Measurements from ENCODE around the gene TTC39C.

TTC39C gene

DNA sequence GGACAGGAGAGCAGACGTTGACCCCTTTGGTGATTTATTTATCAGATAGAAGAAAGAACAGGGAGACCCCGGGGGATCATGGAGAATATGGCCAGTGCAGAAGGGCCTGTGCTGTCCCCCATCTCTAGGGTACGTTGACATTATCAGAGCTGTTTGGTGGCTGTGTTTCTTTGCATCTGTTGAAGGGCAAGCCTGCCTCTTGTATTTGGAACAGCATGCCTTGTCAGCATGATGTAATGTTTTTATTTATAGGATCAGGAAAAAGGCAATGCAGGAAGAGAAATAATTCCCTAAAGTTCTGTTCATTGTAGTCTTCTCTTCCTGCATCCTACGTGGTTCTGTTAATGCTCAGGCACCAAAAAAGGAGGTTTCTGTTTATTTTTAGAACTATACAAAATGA, 74.5 kb downstream of the TTC39C start:
- DNase-seq (ENCODE audit: low spot score), result peak; percentile 24

DNA sequence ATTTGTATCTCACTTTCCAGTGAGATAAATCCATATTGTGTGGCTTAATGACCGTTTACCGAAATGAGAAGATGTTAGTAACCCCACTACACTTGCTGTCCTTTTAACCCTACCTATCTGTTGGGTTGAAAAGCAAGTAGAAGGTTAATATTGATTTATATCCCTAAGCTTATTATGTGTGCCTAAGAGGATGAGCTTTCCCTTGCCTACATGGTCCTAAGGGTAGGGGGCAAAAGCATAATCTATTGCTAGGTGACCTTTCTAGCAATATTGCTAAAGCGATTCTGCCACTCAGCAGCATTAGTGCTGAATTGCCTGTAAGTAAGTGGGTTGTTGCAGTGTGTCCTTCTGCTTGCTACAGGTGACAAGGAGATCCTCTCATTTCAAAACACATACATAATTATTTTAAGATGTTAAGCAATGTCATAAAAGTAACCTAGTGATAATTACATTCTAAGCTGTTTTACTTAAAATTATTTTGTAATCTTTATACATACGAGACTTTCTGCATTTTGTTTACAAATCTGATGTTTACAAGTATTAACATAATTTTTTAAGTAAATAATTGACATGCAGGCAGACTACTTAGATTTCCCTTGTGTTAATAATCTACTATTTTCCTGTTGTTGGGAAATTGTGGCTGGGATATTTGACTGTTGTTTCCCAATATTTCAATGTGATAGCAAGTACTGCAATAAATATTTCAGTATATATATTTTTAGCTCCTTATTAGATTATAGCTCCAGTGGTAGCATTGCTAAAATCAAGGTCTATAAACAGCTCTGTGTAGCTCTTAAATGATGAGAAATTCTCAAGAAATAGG, 75.2 kb downstream of the TTC39C start:
- DNase-seq (ENCODE audit: low spot score), result no peak

DNA sequence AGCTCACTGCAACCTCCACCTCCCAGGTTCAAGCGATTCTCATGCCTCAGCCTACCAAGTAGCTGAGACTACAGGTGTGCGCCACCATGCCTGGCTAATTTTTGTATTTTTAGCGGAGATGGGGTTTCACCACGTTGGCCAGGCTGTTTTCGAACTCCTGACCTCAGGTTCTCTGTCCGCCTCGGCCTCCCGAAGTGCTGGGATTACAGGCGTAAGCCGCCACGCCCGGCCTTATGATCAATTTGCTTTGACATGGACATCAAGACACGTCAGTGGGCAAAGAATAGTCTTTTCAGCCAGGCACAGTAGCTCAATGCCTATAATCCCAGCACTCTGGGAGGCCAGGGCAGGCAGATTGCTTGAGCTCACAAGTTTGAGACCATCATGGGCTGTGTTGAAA, 76.3 kb downstream of the TTC39C start:
- DNase-seq (ENCODE audit: low spot score), result no peak

DNA sequence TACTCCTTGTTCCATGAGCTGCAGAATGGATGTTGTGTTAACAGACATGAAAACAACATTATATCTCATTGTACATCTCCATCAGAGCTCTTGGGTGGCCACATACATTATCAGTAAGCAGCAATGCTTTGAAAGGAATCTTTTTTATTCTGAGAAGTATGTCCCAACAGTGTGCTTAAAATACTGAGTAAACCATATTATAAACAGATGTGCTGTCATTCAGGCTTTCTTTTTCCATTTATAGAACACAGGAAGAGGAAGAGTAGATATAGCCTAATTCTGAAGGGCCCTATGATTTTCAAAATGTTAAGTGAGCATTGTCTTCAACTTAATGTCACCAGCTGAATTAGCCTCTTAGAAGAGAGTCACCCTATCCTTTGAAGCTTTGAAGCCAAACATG, 80.0 kb downstream of the TTC39C start:
- DNase-seq (ENCODE audit: low spot score), result no peak

DNA sequence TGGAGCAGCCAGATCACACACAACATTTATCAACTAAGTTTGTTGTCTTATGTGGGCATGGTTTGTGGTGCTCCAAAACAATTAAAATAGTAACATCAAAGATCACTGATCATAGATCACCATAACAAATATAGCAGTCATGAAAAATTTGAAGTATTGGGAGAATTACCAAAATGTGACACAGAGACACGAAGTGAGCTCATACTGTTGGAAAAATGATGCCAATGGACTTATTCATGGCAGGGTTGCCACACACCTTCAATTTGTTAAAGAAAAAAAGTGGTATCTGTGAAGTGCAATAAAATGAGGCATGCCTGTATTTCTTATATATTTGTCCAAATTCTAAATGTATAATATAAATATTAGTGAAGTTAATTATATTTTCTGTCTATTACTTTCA, 81.4 kb downstream of the TTC39C start:
- DNase-seq (ENCODE audit: low spot score), result no peak

DNA sequence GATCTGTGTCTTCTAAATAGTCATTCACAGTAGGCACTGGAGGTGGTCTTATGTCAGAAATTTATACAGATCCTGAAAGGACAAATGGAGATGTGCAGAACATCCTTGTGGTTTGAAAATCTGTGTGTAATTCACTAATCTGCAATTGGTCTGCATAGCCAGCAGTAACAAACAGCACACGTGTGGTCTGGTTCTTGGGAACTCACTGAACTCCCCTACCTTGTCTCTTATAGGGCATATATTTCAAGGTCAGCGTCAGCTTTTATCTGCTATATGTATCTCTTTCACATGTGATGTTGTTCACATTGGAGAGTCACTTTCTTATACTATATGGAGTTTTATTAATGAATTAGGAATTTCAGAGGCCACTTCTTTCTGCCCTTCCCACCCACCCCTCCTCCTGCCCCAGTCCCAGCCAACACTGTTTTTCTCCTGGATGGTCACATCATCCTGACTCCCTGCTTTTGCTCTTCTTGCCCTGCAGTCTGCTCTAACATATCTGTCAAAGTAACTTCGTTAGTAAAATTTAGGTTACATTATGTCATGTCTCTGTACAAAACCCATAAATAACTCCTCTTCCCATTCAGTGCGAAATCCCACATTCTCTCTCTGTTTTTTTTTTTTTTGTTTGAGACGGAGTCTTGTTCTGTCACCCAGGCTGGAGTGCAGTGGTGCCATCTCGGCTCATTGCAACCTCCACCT, 88.9 kb downstream of the TTC39C start:
- no peak for DNase-seq (ENCODE audit: low spot score)

DNA sequence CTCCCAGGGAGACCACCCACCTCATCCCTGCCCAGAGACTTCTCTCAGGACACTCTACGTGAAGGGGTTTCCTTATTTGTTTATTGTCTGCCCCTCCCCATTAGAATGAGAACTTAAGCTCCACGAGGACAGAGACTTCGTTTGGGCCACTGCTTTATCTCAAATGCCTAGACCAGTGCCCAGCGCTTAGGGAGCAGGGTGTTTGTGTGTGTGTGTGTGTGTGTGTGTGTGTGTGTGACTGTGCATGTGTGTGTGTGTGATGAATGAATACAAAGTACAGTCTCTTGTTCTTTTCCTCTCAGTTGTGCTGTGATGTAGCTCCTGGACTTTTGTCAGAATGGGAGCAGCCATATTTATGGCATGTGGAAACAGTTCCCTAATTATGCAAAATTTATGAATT, 89.9 kb downstream of the TTC39C start:
- no peak for DNase-seq (ENCODE audit: low spot score)

DNA sequence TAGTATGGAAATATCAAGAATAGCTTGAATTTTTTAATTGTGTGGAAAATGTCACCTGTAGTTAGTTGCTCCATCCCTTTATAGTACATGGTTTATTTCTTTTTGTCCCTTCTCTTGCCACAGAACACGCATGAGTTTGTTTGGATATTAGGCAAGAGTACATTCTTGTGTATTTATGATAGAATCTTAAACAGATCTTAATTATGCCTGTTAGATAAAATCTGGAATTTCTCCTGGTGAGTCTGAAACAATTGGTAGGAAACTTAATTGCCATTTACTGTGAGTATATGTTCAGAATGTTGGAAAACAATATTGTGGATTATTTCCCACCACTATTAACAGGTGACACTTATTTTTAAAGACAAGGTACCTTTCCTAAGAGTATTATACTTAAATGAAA, 94.1 kb downstream of the TTC39C start:
- no peak for DNase-seq (ENCODE audit: low spot score)

DNA sequence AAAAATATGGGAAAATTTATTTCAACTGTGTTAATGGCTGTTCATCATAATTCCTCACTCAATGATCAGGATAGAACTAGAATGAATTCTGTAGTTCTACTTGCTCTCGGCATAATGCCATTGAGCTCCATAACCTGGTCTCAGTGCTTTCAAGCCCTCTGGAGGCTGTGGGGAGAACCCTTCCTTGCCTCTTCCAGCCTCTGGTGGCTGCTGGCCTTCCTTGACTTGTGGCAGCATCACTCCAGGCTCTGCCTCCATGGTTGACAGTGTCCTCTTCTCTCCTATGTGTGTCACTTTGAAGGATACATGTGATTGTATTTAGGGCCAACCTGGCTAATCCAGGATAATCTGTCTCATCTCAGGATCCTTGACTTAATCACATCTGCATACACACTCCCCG, 97.4 kb downstream of the TTC39C start:
- no peak for DNase-seq (ENCODE audit: low spot score)

DNA sequence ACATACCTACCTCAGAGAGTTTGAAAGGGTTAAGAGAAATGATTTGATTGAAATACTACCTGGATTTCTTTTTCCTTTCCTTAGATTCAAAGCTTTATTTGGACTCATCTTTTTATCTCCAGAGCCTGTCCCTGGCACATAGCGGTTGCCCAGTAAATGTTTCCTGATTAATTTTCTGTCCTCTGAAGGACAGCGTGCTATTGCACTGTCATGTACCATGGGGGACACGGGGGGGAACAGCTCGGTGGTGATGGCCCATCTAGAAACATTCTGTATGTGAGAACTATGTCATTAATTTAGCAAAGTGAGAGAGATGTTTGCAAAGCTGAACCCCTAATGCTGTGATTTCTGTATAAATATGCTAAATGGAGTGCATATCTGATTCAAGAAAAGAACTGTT, 97.9 kb downstream of the TTC39C start:
- no peak for DNase-seq (ENCODE audit: low spot score)

DNA sequence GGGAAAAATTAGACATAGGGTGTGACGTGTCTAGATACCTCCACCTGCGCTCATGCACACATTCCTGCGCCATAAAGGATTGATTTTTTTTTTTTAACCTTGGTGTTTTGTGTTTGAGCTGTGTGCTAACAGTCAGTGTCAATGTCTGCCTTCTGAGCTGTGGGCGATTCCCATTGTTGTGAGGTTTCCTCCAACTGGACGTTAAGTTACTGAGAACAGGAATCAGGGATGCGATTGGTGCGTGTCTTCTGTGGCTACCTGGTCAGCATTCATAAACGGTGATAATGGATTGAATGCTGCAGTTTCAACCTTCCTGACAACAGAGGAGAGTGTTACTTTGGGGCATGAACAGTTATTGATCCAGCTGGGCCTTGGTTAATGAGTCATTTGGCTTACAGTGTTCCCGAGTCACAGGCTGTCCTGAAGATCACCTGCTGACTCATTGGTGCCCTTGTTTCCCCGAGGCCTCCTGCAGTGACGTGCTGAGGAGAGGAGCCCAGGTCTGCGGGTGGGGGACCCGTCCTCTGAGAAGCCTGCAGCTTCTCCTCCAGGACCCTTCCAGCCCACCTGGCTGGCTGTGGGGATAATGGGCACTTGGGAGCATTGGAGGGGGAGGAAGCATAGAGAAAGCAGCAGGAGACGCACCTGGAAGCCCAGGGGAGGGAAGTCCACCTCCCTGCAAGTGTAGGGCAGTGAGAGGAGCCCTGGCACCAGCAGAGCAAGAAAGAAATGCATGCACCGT, 98.5 kb downstream of the TTC39C start:
- DNase-seq (ENCODE audit: low spot score), result no peak

DNA sequence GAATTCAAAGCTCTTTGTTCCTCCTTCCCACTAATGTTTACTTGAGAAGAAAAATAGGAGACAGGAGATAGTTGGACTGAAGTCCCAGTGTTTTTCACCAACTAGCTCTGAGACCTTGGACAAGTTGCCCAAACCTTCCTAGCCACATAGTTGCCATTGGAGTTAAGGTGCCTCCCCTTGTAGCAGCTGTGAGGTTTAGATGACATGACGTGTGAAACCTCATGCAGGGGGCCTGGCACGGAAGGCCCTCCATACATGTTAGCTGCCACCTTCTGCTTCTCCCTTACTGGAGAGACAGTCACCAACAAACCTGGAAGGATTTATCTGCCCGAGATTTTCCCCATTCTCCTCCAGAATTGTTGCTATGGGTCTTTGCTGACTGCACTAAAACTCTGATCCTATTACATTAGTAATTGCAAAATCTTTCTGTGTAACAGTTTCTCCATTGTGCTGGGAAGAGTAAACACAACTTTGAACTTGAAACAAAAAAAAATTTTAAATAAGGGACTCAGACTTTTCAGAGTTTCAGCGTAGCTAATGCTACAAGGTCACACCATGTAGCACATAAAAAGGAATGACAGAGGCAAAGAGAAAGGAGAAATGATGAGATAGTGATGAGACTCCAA, 100.5 kb downstream of the TTC39C start:
- DNase-seq (ENCODE audit: low spot score), result no peak

DNA sequence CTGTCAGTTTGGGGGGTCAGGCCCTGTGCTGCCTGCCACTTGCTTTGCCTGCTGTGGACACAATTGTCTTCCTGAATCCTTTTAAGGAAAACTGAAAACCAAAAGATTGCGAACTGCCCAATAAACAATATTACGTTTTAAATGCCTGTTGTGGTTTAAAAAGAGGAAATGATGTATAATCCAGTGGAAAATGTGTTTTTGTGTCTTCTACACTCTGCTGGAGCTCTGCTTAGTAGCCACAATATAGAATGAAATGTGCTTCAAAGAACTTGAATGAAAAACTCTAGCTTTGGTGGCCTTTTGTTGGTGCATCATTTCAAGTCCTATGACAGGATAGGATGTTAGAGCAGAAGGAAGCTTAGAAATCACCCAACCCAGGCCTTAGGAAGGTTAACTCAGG, 101.1 kb downstream of the TTC39C start:
- no peak for DNase-seq (ENCODE audit: low spot score)

DNA sequence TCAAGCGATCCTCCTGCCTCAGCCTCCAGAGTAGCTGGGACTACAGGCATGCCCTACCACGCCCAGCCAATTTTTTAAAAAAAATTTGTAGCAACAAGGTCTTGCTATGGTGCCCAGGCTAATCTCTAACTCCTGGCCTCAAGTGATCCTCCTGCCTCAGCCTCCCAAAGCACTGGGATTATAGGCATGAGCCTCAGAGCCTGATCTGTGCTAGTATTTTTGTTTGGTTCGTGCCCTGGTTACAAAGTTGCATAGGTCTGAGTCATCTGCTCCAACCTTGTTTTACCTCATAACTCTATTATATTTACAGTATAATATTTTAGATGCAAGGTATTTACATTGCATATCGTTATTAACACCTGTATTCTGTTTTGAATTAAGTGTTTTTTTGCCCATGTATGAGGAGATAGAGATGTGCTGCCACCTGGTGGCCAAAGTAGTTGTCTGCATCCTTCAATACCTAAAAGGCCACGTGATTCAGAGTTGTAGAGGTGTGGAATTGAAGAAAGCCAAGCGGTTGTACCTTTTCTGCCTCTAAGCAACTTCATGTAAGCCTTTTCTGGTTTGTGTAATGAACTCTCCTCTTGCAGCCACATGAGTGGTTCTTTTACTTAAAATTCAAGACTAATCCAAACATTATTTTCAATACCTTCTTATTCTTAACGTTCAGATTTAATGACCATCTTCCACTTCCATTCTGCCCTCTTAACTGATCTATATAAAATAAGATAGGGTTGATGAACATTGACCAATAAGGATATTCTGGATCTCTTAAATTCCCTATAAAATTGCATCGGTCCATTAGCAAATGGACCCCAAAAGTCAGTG, 104.4 kb downstream of the TTC39C start:
- peak; percentile 71 for DNase-seq (ENCODE audit: low spot score)

DNA sequence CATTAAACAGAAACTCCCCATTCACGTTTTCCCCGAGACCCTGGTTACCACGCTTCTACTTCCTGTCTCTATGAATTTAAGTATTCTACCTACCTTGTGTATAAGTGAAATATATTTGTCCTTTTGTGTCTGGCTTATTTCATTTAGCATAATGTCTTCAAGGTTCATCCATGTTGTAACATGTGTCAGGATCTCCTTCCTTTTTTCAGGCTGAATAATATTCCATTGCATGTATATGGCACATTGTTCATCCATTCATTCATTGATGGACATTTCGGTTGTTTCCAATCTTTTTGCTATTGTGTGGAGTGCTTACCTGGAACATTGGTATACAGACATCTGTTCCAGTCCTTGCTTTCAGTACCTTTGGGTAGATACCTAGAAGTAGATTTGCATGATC, 106.1 kb downstream of the TTC39C start:
- DNase-seq (ENCODE audit: low spot score), result no peak

DNA sequence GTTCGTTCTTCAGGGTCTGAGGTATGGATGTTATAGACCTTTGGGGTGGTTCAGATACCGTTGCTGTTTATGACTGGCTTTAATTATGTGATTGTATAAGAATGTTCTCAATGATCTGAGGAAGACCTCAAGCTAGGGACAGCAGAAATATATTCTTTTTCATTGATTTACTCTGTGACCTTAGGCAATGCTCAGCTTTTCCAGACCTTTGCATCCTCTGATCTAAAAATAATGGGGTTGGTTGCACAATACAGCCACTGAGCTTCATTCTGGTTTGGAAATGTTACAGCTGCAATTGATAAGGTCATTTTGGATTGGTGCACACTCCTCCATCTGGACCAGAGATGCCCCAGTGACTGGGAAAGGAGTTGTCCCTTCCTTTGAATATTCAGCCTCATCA, 107.1 kb downstream of the TTC39C start:
- no peak for DNase-seq (ENCODE audit: low spot score)

DNA sequence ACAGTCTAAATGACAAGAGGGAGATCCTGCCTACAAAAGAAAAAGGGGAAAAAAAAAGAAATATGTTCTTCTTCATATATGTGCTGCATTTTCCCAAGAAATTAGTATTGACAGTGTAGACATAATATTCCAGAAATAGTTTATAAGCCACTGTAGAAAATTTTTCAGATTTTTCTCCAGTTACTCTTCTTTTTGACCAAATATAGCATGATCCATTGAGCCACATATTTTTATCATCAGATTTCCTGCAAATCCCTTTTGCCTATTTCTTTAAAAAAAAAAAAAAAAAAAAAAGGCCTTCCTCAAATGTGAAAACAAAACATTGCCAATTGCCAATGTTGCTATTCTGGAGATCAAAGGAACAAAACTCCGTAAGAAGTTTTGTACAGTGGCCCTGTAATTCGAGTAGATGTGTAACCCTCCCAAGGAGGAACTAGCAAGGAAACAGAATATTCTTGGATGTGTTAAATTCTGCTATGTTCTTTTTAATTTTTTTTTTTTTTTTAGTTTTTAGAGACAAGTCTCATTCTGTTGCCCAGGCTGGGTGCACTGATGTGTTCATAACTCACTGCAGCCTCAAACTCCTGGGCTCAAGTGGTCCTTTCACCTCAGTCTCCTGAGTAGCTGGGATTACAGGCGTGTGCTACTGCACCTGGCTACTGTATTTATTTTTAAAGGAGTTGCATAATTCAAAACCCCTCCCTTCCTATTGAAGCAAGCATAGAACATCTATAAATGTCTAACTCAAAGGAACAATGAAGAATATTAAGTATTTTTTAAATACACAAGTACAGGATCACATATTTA, 111.8 kb downstream of the TTC39C start:
- no peak for DNase-seq (ENCODE audit: low spot score)

DNA sequence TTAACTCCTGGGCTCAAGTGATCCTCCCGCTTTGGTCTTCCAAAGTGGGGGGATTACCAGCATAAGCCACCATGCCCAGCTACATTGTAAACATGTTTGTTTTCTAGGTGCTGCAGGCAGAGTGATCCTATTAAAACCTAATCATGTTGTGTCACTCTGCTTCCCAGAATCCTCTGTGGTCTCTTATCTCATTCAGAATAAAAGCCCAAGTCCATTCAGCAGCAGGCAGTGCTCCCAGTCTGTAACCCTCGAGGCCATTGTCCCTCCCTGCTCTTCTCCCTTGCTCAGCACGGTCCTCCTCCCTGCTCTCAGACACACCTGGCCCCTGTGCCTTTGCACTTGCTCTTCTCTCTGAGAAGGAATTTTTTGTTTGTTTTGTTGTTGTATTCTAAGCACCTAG, 113.2 kb downstream of the TTC39C start:
- DNase-seq (ENCODE audit: low spot score), result no peak

DNA sequence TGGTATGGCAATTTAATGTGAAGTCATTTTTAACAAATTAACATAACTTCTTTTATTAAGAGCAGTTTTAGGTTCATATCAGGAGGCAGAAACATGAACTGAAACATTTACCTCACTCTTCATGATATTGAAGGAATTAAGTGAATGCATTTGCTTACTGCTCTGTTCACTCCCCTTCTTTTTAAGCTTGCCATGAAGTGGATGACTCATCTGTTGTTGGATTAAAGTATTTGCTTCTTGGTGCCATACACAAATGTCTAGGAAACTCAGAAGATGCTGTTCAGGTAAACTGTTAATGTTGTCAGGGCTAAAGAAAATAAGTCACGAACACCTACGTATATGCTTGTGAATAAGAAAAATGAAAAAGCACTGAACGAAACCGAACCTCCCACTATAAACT, 114.1 kb downstream of the TTC39C start:
- DNase-seq (ENCODE audit: low spot score), result no peak

DNA sequence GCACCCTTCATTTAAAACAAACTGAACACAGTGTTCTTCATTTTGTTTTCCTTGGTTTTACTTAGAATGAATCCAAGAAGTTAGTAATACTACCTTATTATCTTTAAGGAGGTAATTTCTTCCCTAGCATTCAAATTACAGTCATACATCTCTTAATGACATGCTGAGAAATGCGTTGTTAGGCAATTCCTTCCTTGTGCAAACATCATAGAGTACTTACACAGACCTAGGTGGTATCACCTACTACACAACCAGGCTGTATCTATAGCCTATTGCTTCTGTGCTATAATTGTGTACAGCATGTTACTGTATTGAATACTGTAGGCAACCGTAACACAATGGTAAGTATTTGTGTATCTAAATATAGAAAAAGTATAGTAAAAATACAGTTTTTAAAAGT, 115.9 kb downstream of the TTC39C start:
- no peak for DNase-seq (ENCODE audit: low spot score)

DNA sequence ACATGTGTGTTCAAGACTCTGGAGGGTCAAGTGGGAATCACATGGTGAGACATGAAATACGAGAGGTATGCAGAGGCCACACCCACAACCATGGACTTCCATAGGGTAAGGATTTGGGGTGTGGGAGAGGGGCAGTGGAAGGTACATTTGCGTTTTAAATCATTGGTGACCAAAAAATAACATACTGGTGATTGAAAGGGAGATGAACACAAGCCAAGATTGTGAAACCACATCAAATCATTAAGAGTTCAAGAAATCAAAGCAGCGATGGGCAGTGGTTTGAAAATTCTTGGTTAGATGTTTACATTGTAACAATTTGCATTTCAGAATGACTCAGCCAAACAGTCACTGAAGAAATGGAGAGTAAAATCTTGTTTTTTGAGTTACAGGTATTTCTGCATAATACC, 122.4 kb downstream of the TTC39C start:
- DNase-seq (ENCODE audit: low spot score), result no peak
